Heart right ventricle (tissue), 16 donors: ENCODE measurements around the gene TCF12. TPM values are rescaled to one million over a fixed set of nuclear protein-coding genes. Genes with fewer than 3 reads are reported as not detected.

Source experiments
- ATAC-seq, 8 donors: fragments of 200-7000 bp; cut with Tn5 transposase; one replicate each; pipeline ENCODE4 v1.9.1; 2020; ENCODE audit warnings: mild to moderate bottlenecking in 8 of 8, moderate library complexity in 8 of 8, moderate number of reproducible peaks in 1 of 8
- DNase-seq, 2 donors: peaks; one replicate each; pipeline ENCODE4 v3.0.0-alpha.2; 2020
- H3K27ac ChIP-seq, 10 donors: fragments of 200-600 bp; sonication (generic) in 2 of 10; one replicate each; pipeline versions ENCODE4 v1.5.0 to v1.8.0; 2020 to 2022; ENCODE audit warnings: mild to moderate bottlenecking in 3 of 10
- H3K27me3 ChIP-seq, 7 donors: fragments of 200-600 bp; one replicate each; pipeline ENCODE4 v1.8.0; 2021 to 2022; ENCODE audit warnings: mild to moderate bottlenecking in 2 of 7
- H3K36me3 ChIP-seq, 9 donors: fragments of 200-600 bp; sonication (generic) in 1 of 9; one replicate each; pipeline versions ENCODE4 v1.5.0 to v1.8.0; 2020 to 2022; ENCODE audit warnings: mild to moderate bottlenecking in 2 of 9
- H3K4me1 ChIP-seq, 9 donors: fragments of 200-600 bp; sonication (generic) in 1 of 9; one replicate each; pipeline versions ENCODE4 v1.5.0 to v1.8.0; 2020 to 2022; ENCODE audit warnings: mild to moderate bottlenecking in 4 of 9
- H3K4me3 ChIP-seq, 10 donors: fragments of 200-600 bp; sonication (generic) in 2 of 10; one replicate each; pipeline versions ENCODE4 v1.5.0 to v1.8.0; 2020 to 2022; ENCODE audit warnings: mild to moderate bottlenecking in 7 of 10, moderate library complexity in 2 of 10
- H3K9me3 ChIP-seq, 11 donors: fragments of 200-600 bp in 10 of 11; sonication (generic) in 2 of 11; one replicate each; pipeline versions ENCODE4 v1.5.0 to v1.8.0; 2013 to 2022; ENCODE audit warnings: mild to moderate bottlenecking in 2 of 11, control low read depth in 1 of 11, moderate library complexity in 1 of 11
- CTCF ChIP-seq, 9 donors: fragments of 200-600 bp; sonication (generic) in 2 of 9; IDR thresholded peaks; one replicate each; pipeline versions ENCODE4 v1.5.0 to v1.8.0; 2021 to 2022; ENCODE audit warnings: antibody characterized with exemption in 9 of 9, mild to moderate bottlenecking in 5 of 9, moderate library complexity in 1 of 9
- WGBS, 2 donors: extraction: QIAGEN DNeasy Blood & Tissue Kit; methylation state at CpG; one replicate each; pipeline ENCODE4 v1.1.7; 2013; ENCODE audit warnings: inconsistent platforms in 1 of 2; 5-methylcytosine and 5-hydroxymethylcytosine counted together
- intact Hi-C, 10 donors: fragments of 100-400 bp; cut with DNase I; formaldehyde crosslinking; loops; one replicate each; pipeline versions ENCODE4 v1.11.1 to v1.14.2; 2022
- polyA plus RNA-seq, 2 donors: library from polyadenylated mRNA; stranded (reverse); fragments of 200-250 nt; gene quantifications; one replicate each; pipeline ENCODE4 v1.2.3, GENCODE V29; 2013
- total RNA-seq, 10 donors: library from RNA; stranded (reverse); fragmentation: NEBNext Ultra II Directional in 3 of 10; extraction: Animal tissue kit (Norgen Biotek cat#: 25700) in 3 of 10; gene quantifications; one replicate each; pipeline versions ENCODE4 v1.2.1 to v1.2.4, GENCODE V29; 2021 to 2023
- donor health status: Arrhythmogenic right ventricular cardiomyopathy.
- donor health status: ischemic (EF 13 %, LVEDD 7.1; RV severe dilation, severe dysfunction).
- donor health status: healthy with polysubstance abuse.
- donor health status: DM: no; HTN: yes; CAD: no.
- donor health status: DM: no; HTN: no; CAD: no.
- donor health status: ischemic (EF 25% LVEDD 6.9; RV normal size, moderate dysfunction).
- donor health status: ischemic (EF 25% LVEDD 5.7; RV mildly dilated, moderate dysfunction).
- donor health status: healthy.
- donor health status: DM: yes; HTN: yes; CAD: no.
- donor health status: Ischemic cardiomyopathy.
- donor health status: ischemic (EF 35%, LVEDD 5.7; RV mildly dilated, moderate dysfunction).
- donor health status: nonischemic (EF 11% LVEDD 7.7; RV severe dilation, severe dysfunction).
- donor health status: DM: yes; HTN: yes; CAD: no.
- donor health status: PGD.
- donor health status: ischemic (EF 29% LVEDD 5.4; RV normal size, mild dysfunction).
- donor health status: nonischemic (EF 23%, LVEDD 6.1; RV moderate dilation, normal function).

Gene TCF12
- total and polyA plus RNA-seq, 12 donors, result 8.7 to 55.7 (median 38.4) TPM

GRCh38 chr15:57324944-57325679 is 406.7 kb downstream of the TCF12 start:
- Histone ChIP-seq H3K36me3 (no peaks in the 10 kb centered on the region), H3K4me1 (peaks cover 0 to 20% (median 9%) of the 10 kb centered on the region in 9 donors), H3K27me3 (no peaks in the 10 kb centered on the region), H3K4me3 (no peak overlapping the region), H3K9me3 (no peaks in the 10 kb centered on the region), H3K27ac (no peak overlapping the region)
- TF ChIP-seq CTCF (IDR thresholded peaks at IDR 0.05), result no peak
- no peak for ATAC-seq
- intact Hi-C loops, result no loop called here
- no peak for DNase-seq
- WGBS, 2 donors, result 93 to 97% methylated on average over 11 of the region's 11 CpGs

DNA sequence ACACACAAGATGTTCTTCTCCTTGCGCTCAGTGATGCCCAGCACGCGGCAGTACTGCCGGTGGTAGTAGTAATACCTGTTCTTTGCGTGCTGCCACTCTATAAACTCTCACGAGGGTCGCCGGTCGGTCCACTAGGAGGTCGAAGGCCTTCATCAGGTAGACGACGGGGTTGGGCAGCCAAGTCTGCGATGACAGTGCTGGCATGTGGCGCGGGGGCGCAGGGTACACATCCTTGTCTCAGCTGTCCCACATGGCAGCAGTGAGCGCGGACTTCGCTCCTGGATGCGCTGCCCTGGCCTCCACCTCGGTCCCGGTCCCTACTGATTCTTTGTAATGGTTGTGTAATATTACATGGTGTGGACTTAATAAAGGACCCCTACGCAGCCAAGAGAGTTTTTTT is 407.8 kb downstream of the TCF12 start:
- Histone ChIP-seq H3K9me3 (no peaks in the 10 kb centered on the region), H3K27me3 (no peaks in the 10 kb centered on the region), H3K4me3 (no peak overlapping the region), H3K27ac (no peak overlapping the region), H3K36me3 (no peaks in the 10 kb centered on the region), H3K4me1 (peaks cover 0 to 10% (median 0%) of the 10 kb centered on the region in 9 donors)
- no peak for DNase-seq
- ATAC-seq, result no peak
- intact Hi-C loops, result no loop called here
- 89% methylated on average over 23 of the region's 23 CpGs for WGBS, 2 donors
- no peak for TF ChIP-seq CTCF (IDR thresholded peaks at IDR 0.05)

- no peak for TF ChIP-seq CTCF (IDR thresholded peaks at IDR 0.05)
- Histone ChIP-seq H3K27me3 (no peaks in the 10 kb centered on the region), H3K27ac (peak overlapping the region in 6 of 10 donors; percentile 20 to 58 (median 52)), H3K36me3 (no peaks in the 10 kb centered on the region), H3K4me1 (peaks cover 0 to 3% (median 0%) of the 10 kb centered on the region in 9 donors), H3K4me3 (no peak overlapping the region), H3K9me3 (no peaks in the 10 kb centered on the region)
- ATAC-seq (peak in 7 of 8 donors; percentile 13 to 69 (median 45)), DNase-seq (no peak)
- 68 to 70% methylated on average over 11 of the region's 11 CpGs for WGBS, 2 donors
- intact Hi-C loops, result no loop called here
Measured at GRCh38 chr15:57327985-57328471, 409.6 kb downstream of the TCF12 start.

DNA sequence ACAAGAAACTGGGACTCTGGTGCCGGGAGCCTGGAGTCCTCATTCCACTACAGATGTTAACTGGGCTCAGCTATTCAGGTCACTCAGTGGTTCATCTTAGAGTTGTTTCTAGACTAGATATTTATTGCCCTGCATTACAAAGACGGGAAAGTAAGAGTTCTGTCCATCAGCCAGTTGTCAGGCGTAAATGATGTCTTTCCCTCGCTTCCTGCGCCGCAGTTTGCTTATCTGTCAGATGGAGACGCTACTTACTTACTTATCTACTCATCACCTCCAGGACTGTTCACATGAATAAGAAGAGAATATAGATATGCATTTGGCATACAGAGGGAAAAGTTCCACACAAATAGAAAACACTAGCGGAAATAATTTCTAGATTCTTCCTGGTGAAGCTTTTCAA is 410.0 kb downstream of the TCF12 start:
- Histone ChIP-seq H3K27ac (peak overlapping the region in 4 of 10 donors; percentile 36 to 57 (median 50)), H3K27me3 (no peaks in the 10 kb centered on the region), H3K36me3 (no peaks in the 10 kb centered on the region), H3K4me3 (no peak overlapping the region), H3K4me1 (peaks cover 0 to 3% (median 0%) of the 10 kb centered on the region in 9 donors), H3K9me3 (no peaks in the 10 kb centered on the region)
- ATAC-seq, result peak in 2 of 8 donors; percentile 18 to 21
- intact Hi-C loops, result no loop called here
- WGBS, 2 donors, result 73 to 75% methylated on average over 8 of the region's 8 CpGs
- no peak for DNase-seq
- no peak for TF ChIP-seq CTCF (IDR thresholded peaks at IDR 0.05)
